H9 (cell line): Measurements from ENCODE around the gene QSER1. TPM values are rescaled to one million over a fixed set of nuclear protein-coding genes. Genes with fewer than 3 reads are reported as not detected.

Experiments used
- DNase-seq: peaks from one replicate; pipeline ENCODE4 v3.0.0-alpha.2; 2017
- H2AFZ ChIP-seq: one replicate; pipeline ENCODE4 v1.6.1; 2013; ENCODE audit warnings: mild to moderate bottlenecking, low read length, control low read depth, moderate library complexity
- H2AK5ac ChIP-seq: 2 replicates; pipeline ENCODE4 v1.6.1; 2013; ENCODE audit warnings: low read length, control low read depth, mixed read lengths; ENCODE audit not compliant: insufficient read length
- H2BK120ac ChIP-seq: one replicate; pipeline ENCODE4 v1.6.1; 2013; ENCODE audit warnings: low read depth, mild to moderate bottlenecking, low read length, control low read depth, inconsistent platforms; ENCODE audit not compliant: poor library complexity, severe bottlenecking
- H2BK12ac ChIP-seq: 2 replicates; pipeline ENCODE4 v1.6.1; 2013; ENCODE audit warnings: low read length, control low read depth, mixed read lengths, low read depth; ENCODE audit not compliant: insufficient read length
- H2BK15ac ChIP-seq: 2 replicates; pipeline ENCODE4 v1.6.1; 2013; ENCODE audit warnings: low read depth, low read length, control low read depth
- H2BK20ac ChIP-seq: one replicate; pipeline ENCODE4 v1.6.1; 2013; ENCODE audit warnings: low read depth, mild to moderate bottlenecking, low read length, control low read depth, inconsistent platforms; ENCODE audit not compliant: poor library complexity, severe bottlenecking
- H2BK5ac ChIP-seq: 2 replicates; pipeline ENCODE4 v1.6.1; 2013; ENCODE audit warnings: low read length, control low read depth, mixed read lengths; ENCODE audit not compliant: insufficient read length
- H3K14ac ChIP-seq: 2 replicates; pipeline ENCODE4 v1.6.1; 2013; ENCODE audit warnings: low read length, control low read depth; ENCODE audit not compliant: insufficient read depth
- H3K18ac ChIP-seq: 2 replicates; pipeline ENCODE4 v1.6.1; 2013; ENCODE audit warnings: low read depth, mild to moderate bottlenecking, mixed read lengths, low read length, control low read depth; ENCODE audit not compliant: insufficient read length
- H3K23ac ChIP-seq: 2 replicates; pipeline ENCODE4 v1.6.1; 2013; ENCODE audit warnings: low read length, control low read depth, mixed read lengths, low read depth; ENCODE audit not compliant: insufficient read length
- H3K23me2 ChIP-seq: 2 replicates; pipeline ENCODE4 v1.6.1; 2013; ENCODE audit warnings: low read depth, mild to moderate bottlenecking, mixed read lengths, low read length, control low read depth; ENCODE audit not compliant: insufficient read length, poor library complexity, severe bottlenecking
- H3K27ac ChIP-seq: 2 replicates; pipeline ENCODE4 v1.5.1; 2013; ENCODE audit warnings: low read length, control low read depth, mixed read lengths, low read depth; ENCODE audit not compliant: insufficient read length
- H3K27me3 ChIP-seq: 2 replicates; pipeline ENCODE4 v1.6.1; 2013; ENCODE audit warnings: low read length, control low read depth, inconsistent platforms; ENCODE audit not compliant: insufficient read depth
- H3K4ac ChIP-seq: 2 replicates; pipeline ENCODE4 v1.6.1; 2013; ENCODE audit warnings: low read depth, mild to moderate bottlenecking, control low read depth, inconsistent platforms, low read length, moderate library complexity
- H3K4me1 ChIP-seq: 2 replicates; pipeline ENCODE4 v1.6.1; 2013; ENCODE audit warnings: low read length, control low read depth, inconsistent platforms; ENCODE audit not compliant: insufficient read depth
- H3K4me2 ChIP-seq: 2 replicates; pipeline ENCODE4 v1.6.1; 2013; ENCODE audit warnings: low read length, control low read depth, mixed read lengths; ENCODE audit not compliant: insufficient read length, insufficient read depth
- H3K56ac ChIP-seq: 2 replicates; pipeline ENCODE4 v1.6.1; 2013; ENCODE audit warnings: low read depth, mild to moderate bottlenecking, mixed read lengths, low read length, control low read depth; ENCODE audit not compliant: insufficient read length
- H3K79me1 ChIP-seq: 2 replicates; pipeline ENCODE4 v1.6.1; 2013; ENCODE audit warnings: low read depth, mild to moderate bottlenecking, moderate library complexity, low read length, control low read depth, inconsistent platforms; ENCODE audit not compliant: insufficient read depth, poor library complexity, severe bottlenecking
- H3K79me2 ChIP-seq: 2 replicates; pipeline ENCODE4 v1.6.1; 2013; ENCODE audit warnings: low read length, control low read depth, inconsistent platforms; ENCODE audit not compliant: insufficient read depth
- H3K9ac ChIP-seq: 2 replicates; pipeline ENCODE4 v1.6.1; 2013; ENCODE audit warnings: low read length, control low read depth, mixed read lengths; ENCODE audit not compliant: insufficient read length; ENCODE audit errors: extremely low read depth
- H3K9me3 ChIP-seq: one replicate; pipeline ENCODE4 v1.6.1; 2013; ENCODE audit warnings: low read depth, low read length, inconsistent platforms; ENCODE audit not compliant: control insufficient read depth
- H3T11ph ChIP-seq: one replicate; pipeline ENCODE4 v1.6.1; 2013; ENCODE audit warnings: mild to moderate bottlenecking, low read length, control low read depth, inconsistent platforms
- H4K20me1 ChIP-seq: one replicate; pipeline ENCODE4 v1.6.1; 2013; ENCODE audit not compliant: control insufficient read depth, insufficient read length, insufficient read depth
- H4K5ac ChIP-seq: 2 replicates; pipeline ENCODE4 v1.6.1; 2013; ENCODE audit warnings: low read depth, mild to moderate bottlenecking, mixed read lengths, low read length, control low read depth; ENCODE audit not compliant: insufficient read length
- H4K8ac ChIP-seq: replicated peaks from 2 replicates; pipeline ENCODE4 v1.6.1; 2013; ENCODE audit warnings: low read length, control low read depth, mixed read lengths, low read depth; ENCODE audit not compliant: insufficient read length
- H4K91ac ChIP-seq: 2 replicates; pipeline ENCODE4 v1.6.1; 2013; ENCODE audit warnings: low read depth, mild to moderate bottlenecking, moderate library complexity, mixed read lengths, low read length, control low read depth; ENCODE audit not compliant: insufficient read length
- H3K27ac Mint-ChIP-seq, 3 experiments: 2 replicates in 2 of 3; 3 replicates in 1 of 3; pipeline ENCODE4 v1.8.0; 2020 to 2021; ENCODE audit warnings: mixed read lengths in 3 of 3, mild to moderate bottlenecking in 1 of 3, moderate library complexity in 1 of 3
- H3K27me3 Mint-ChIP-seq: 2 replicates; pipeline ENCODE4 v1.8.0; 2021; ENCODE audit warnings: low read depth, mild to moderate bottlenecking, moderate library complexity, mixed read lengths
- H3K36me3 Mint-ChIP-seq, 3 experiments: 2 replicates in 2 of 3; 3 replicates in 1 of 3; pipeline ENCODE4 v1.8.0; 2020 to 2021; ENCODE audit warnings: low read depth in 3 of 3, mixed read lengths in 3 of 3; ENCODE audit not compliant: insufficient read depth in 1 of 3
- H3K4me1 Mint-ChIP-seq, 2 experiments: 2 replicates each; pipeline ENCODE4 v1.8.0; 2020; ENCODE audit warnings: mixed read lengths in 2 of 2
- H3K4me3 Mint-ChIP-seq, 2 experiments: 2 replicates in 1 of 2; 3 replicates in 1 of 2; pipeline ENCODE4 v1.8.0; 2020 to 2021; ENCODE audit warnings: mild to moderate bottlenecking in 2 of 2, mixed read lengths in 2 of 2, moderate library complexity in 1 of 2
- H3K9me3 Mint-ChIP-seq, 2 experiments: 2 replicates in 1 of 2; 3 replicates in 1 of 2; pipeline ENCODE4 v1.8.0; 2020; ENCODE audit warnings: mild to moderate bottlenecking in 2 of 2, mixed read lengths in 2 of 2, moderate library complexity in 1 of 2
- CTCF ChIP-seq: fragments of 200-600 bp; sonication (generic); conservative IDR thresholded peaks from 3 replicates; pipeline ENCODE4 v1.8.0; 2021; ENCODE audit warnings: antibody characterized with exemption, mild to moderate bottlenecking
- WGBS: extraction: QIAGEN DNeasy Blood & Tissue Kit; methylation state at CpG from one replicate; pipeline ENCODE4 v1.1.7; 2013; ENCODE audit warnings: missing lambda C conversion rate, low lambda C conversion rate, mixed read lengths; ENCODE audit not compliant: insufficient read length; ENCODE audit errors: extremely low coverage; 5-methylcytosine and 5-hydroxymethylcytosine counted together
- total RNA-seq: library from RNA; stranded (reverse); gene quantifications from 2 replicates; pipeline ENCODE4 v1.2.1, GENCODE V29; 2021

QSER1 gene
- total RNA-seq, 1 experiment from 2014 or later: 139 TPM

- Histone ChIP-seq H2AK5ac (no peak overlapping the region), H3K23me2 (no peaks in the 10 kb centered on the region), H3K23ac (no peak overlapping the region), H3K4ac (no peak overlapping the region), H3T11ph (no peak overlapping the region), H2BK120ac (no peak overlapping the region), H4K5ac (no peak overlapping the region), H3K56ac (no peak overlapping the region), H3K18ac (no peak overlapping the region), H3K4me1 (no peaks in the 10 kb centered on the region), H3K27ac (no peak overlapping the region), H2BK20ac (no peak overlapping the region), H4K91ac (no peak overlapping the region), H4K8ac (no peak overlapping the region), H2BK15ac (no peak overlapping the region), H3K9ac (no peak overlapping the region), H2BK12ac (no peak overlapping the region), H3K79me2 (peaks cover 13% of the 10 kb centered on the region; the same call in 1 of the 2 replicates), H2BK5ac (no peak overlapping the region), H2AFZ (no peak overlapping the region), H3K4me2 (no peak overlapping the region), H3K14ac (no peak overlapping the region), H3K79me1 (no peaks in the 10 kb centered on the region), H3K27me3 (no peaks in the 10 kb centered on the region), H4K20me1 (no peaks in the 10 kb centered on the region), H3K9me3 (no peaks in the 10 kb centered on the region)
- TF ChIP-seq CTCF: no peak
- DNase-seq: no peak
- no peak overlapping the region for H3K4me3 Mint-ChIP-seq
- WGBS: no CpG with 5 or more reads among the region's 3 CpGs
- H3K4me1 Mint-ChIP-seq: peaks cover 13 to 23% of the 10 kb centered on the region in 2 experiments
- H3K9me3 Mint-ChIP-seq: no peaks in the 10 kb centered on the region
- H3K36me3 Mint-ChIP-seq: peaks cover 49 to 88% (median 74%) of the 10 kb centered on the region in 3 experiments
- no peak overlapping the region for H3K27ac Mint-ChIP-seq
- peaks cover 2% of the 10 kb centered on the region; the same call in 1 of the 2 replicates for H3K27me3 Mint-ChIP-seq
Observed at GRCh38 chr11:32932196-32932595, 39.6 kb downstream of the QSER1 start.
